GM21737 (cell line): ENCODE data around the gene LGALS4.
"Not testable (repeated sequence)": the region's sequence is repeated elsewhere in the genome, so short reads cannot be mapped to it uniquely, and the experiment has no call there.

ENCODE experiments used
- ATAC-seq: cut with Tn5 transposase; IDR thresholded peaks from one replicate; pipeline ENCODE4 v1.9.1; 2021; ENCODE audit warnings: mild to moderate bottlenecking, moderate library complexity; ENCODE audit not compliant: unreplicated experiment

Gene LGALS4

GRCh38 chr19:38800577-38801347, 12.0 kb downstream of the LGALS4 start:
- ATAC-seq = no peak

GRCh38 chr19:38799104-38799503, 13.6 kb downstream of the LGALS4 start:
- no peak for ATAC-seq

GRCh38 chr19:38797781-38798180, 15.0 kb downstream of the LGALS4 start:
- not testable (repeated sequence) for ATAC-seq

- ATAC-seq = no peak
These were observed 16.6 kb downstream of the LGALS4 start for GRCh38 chr19:38796154-38796553.

- ATAC-seq = no peak
These were observed 17.2 kb downstream of the LGALS4 start for GRCh38 chr19:38795549-38795948.

GRCh38 chr19:38793671-38794070, 19.1 kb downstream of the LGALS4 start:
- ATAC-seq = no peak

- ATAC-seq = no peak
These were observed 19.6 kb downstream of the LGALS4 start for GRCh38 chr19:38793177-38793576.

- no peak for ATAC-seq
These were observed 20.3 kb downstream of the LGALS4 start for GRCh38 chr19:38792250-38793111.

- peak; percentile 47 for ATAC-seq
These were observed 21.2 kb downstream of the LGALS4 start for GRCh38 chr19:38791451-38792064.

GRCh38 chr19:38790507-38791403, 22.0 kb downstream of the LGALS4 start:
- not testable (repeated sequence) for ATAC-seq

GRCh38 chr19:38788478-38789243, 24.1 kb downstream of the LGALS4 start, which contains the start of gene LGALS7B:
Gene LGALS7B (plus strand): TSS chr19:38789200. CDS start chr19:38789227, 27 bp downstream.
- ATAC-seq = no peak

GRCh38 chr19:38786572-38787265, 26.0 kb downstream of the LGALS4 start:
- no peak for ATAC-seq

GRCh38 chr19:38786061-38786460, 26.7 kb downstream of the LGALS4 start:
- ATAC-seq = not testable (repeated sequence)

GRCh38 chr19:38785187-38785699, 27.5 kb downstream of the LGALS4 start:
- no peak for ATAC-seq

- ATAC-seq = no peak
These were observed 28.5 kb downstream of the LGALS4 start for GRCh38 chr19:38784224-38784623.

GRCh38 chr19:38782212-38782611, 30.5 kb downstream of the LGALS4 start:
- ATAC-seq = not testable (repeated sequence)

GRCh38 chr19:38781058-38781457, 31.7 kb downstream of the LGALS4 start:
- ATAC-seq = no peak

GRCh38 chr19:38780443-38780842, 32.3 kb downstream of the LGALS4 start:
- no peak for ATAC-seq

GRCh38 chr19:38778733-38779132, 34.0 kb downstream of the LGALS4 start:
- no peak for ATAC-seq
